Stimulated activated naive B cell treated with anti-CD40 and anti-IgM and Interleukin-4, amounts not matched to agents 10 μg/mL and 1 μg/mL and 100 μg/mL, for 72 hours (primary cell): ENCODE measurements around the gene GTPBP1.

Experiments used
- ATAC-seq, 2 donors: fragments of 150-1000 bp; cut with Tn5 transposase; replicated peaks; 2 replicates each; pipeline ENCODE4 v1.10.0; 2021; ENCODE audit warnings: moderate library complexity in 1 of 2
- DNase-seq: peaks from one replicate; pipeline ENCODE4 v3.0.0; 2021
- H3K27ac Mint-ChIP-seq: one replicate; pipeline ENCODE4 v1.8.0; 2022; ENCODE audit warnings: mild to moderate bottlenecking, mixed read lengths
- H3K27me3 Mint-ChIP-seq, 2 donors: one replicate each; pipeline ENCODE4 v1.8.0; 2022; ENCODE audit warnings: mixed read lengths in 2 of 2
- H3K36me3 Mint-ChIP-seq, 2 donors: one replicate each; pipeline ENCODE4 v1.8.0; 2022; ENCODE audit warnings: mixed read lengths in 2 of 2, mild to moderate bottlenecking in 1 of 2
- H3K4me1 Mint-ChIP-seq, 2 donors: one replicate each; pipeline ENCODE4 v1.8.0; 2022; ENCODE audit warnings: mixed read lengths in 2 of 2, mild to moderate bottlenecking in 1 of 2
- H3K4me3 Mint-ChIP-seq, 2 donors: one replicate each; pipeline ENCODE4 v1.8.0; 2022; ENCODE audit warnings: mild to moderate bottlenecking in 2 of 2, mixed read lengths in 2 of 2, moderate library complexity in 1 of 2
- H3K9me3 Mint-ChIP-seq, 2 donors: one replicate each; pipeline ENCODE4 v1.8.0; 2022; ENCODE audit warnings: mixed read lengths in 2 of 2, mild to moderate bottlenecking in 1 of 2

GTPBP1 gene

DNA sequence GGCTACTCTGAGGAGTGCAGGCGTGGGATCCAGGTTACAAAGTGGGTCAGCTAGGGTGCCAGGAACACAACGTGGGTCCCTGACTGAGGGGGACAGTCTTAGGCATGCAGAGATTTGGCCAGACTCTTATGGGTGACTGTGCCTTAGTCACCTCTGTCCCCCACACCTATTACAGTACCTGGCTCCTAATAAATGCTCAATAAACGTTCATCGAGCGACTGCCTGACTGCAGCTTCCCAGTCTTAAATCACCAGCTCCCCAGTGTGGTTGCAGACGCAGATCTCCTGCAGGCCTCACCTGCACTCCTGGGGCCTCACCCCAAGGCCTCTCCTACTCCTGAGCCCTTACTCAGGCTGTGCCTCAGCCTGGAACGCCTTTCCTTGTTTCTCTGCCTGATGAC is 53.3 kb downstream of the GTPBP1 start:
- Mint-ChIP-seq H3K27me3 (no peaks in the 10 kb centered on the region), H3K4me1 (peaks cover 31 to 44% of the 10 kb centered on the region in 2 donors), H3K9me3 (no peaks in the 10 kb centered on the region), H3K4me3 (no peak overlapping the region), H3K27ac (peak overlapping the region; percentile 33), H3K36me3 (no peaks in the 10 kb centered on the region)
- ATAC-seq (no peak), DNase-seq (no peak)

DNA sequence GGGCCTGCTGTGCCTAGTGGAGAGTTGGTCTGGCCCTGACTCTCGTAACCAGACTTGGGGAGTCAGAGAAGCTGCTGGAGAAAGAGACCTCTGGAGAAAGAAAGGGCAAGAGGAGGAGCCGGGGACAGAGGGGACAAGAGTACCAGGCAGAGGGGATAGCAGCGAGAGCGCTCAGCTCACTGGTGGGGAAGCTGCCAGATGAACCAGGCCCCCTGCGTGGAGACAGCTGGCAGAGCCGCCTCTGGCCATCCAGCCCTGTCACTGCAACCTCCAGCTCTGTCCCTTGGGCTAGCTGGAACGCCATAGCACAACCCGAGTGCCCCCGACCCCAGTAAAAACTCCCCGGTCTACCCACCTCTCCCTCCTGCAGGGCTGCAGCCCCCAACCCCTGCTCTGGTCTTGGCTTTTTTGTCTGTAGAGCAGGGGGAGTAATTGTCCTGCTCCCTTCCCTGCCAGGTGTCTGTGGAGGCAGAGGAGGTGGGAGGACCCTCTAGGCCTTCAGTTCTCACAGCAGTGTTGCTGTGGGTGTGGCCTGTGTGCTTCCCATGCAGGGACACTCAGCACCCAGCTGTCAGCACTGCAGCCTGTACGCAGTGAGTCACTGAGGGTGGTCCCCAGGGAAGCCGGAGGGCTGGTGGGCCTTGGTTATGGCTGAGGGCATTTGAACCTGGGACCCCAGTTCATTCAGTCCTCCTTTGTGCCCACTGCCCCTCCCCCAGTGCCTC is 54.9 kb downstream of the GTPBP1 start:
- no peaks in the 10 kb centered on the region for H3K36me3 Mint-ChIP-seq
- DNase-seq = no peak
- peak in 1 of 2 donors; percentile 20 for ATAC-seq
- no peaks in the 10 kb centered on the region for H3K27me3 Mint-ChIP-seq
- no peak overlapping the region for H3K27ac Mint-ChIP-seq
- no peaks in the 10 kb centered on the region for H3K9me3 Mint-ChIP-seq
- H3K4me1 Mint-ChIP-seq = peaks cover 29 to 33% of the 10 kb centered on the region in 2 donors
- no peak overlapping the region for H3K4me3 Mint-ChIP-seq

DNA sequence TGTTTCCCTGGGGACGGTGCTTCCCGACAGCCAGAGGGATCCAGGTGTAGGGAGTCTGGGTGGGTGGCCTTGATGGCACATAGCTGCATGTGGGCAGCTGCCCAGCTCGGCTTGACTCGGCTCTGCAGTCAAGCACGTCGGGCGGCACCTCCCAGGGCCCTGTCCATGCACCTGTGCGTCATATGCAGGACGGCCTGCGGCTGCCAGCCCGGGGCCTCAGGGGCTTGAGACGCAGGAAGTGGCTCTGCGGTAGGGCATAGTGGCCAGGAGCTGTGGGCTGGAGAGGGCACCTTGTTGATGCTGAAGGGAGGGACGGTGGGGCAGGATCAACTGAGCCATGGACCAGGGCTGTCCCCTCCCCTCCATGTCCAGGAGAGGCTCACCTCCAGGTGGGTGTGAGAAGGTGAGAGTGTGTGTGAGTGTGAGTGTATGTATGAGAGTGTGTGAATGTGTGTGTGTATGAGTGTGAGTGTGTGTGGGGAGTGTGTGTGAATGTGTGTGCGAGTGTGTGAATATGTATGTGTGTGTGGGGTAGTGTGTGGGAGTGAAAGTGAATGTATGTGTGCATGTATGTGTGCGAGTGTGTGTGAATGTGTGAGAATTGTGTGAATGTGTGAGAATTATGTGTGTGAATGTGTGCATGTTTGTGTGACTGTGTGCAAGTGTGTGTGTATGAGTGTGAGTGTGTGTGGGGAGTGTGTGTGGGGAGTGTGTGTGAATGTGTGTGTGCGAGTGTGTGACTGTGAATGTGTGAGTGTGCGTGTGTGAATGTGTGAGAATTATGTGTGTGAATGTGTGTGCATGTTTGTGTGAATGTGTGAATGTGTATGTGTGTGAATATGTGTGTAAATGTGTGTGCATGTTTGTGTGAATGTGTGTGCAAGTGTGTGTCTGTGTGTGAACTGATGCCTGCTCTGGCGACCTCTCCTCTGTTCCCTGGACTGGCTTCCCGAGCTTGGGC is 55.7 kb downstream of the GTPBP1 start:
- Mint-ChIP-seq H3K27me3 (no peaks in the 10 kb centered on the region), H3K9me3 (no peaks in the 10 kb centered on the region), H3K4me3 (no peak overlapping the region), H3K36me3 (no peaks in the 10 kb centered on the region), H3K4me1 (peaks cover 29 to 36% of the 10 kb centered on the region in 2 donors), H3K27ac (no peak overlapping the region)
- DNase-seq = no peak
- peak in 1 of 2 donors; percentile 24 for ATAC-seq

DNA sequence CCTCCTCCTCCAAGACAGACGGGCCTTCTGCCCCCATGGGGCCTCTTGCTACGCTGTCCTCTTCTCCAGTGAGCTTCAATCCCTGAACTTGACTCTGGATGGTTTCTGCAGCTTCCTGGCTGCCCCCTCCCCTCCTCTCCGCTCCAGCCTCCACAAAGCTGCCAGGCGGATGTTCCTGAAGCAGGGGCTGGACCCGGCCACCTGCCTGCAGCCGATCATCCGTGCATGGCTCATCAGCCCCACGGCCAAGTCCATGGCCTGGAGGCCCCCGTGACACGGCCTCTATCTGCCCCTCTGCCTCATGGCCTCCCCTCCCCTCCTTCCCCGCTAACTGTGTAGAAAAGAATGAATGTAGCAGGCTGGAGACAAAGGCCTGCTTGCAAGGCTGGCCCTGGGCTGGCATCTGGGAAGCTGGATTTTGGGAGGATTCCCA is 56.8 kb downstream of the GTPBP1 start:
- Mint-ChIP-seq H3K9me3 (no peaks in the 10 kb centered on the region), H3K4me3 (no peak overlapping the region), H3K4me1 (peaks cover 21 to 25% of the 10 kb centered on the region in 2 donors), H3K27ac (no peak overlapping the region), H3K36me3 (no peaks in the 10 kb centered on the region), H3K27me3 (no peaks in the 10 kb centered on the region)
- DNase-seq = no peak
- ATAC-seq = no peak

DNA sequence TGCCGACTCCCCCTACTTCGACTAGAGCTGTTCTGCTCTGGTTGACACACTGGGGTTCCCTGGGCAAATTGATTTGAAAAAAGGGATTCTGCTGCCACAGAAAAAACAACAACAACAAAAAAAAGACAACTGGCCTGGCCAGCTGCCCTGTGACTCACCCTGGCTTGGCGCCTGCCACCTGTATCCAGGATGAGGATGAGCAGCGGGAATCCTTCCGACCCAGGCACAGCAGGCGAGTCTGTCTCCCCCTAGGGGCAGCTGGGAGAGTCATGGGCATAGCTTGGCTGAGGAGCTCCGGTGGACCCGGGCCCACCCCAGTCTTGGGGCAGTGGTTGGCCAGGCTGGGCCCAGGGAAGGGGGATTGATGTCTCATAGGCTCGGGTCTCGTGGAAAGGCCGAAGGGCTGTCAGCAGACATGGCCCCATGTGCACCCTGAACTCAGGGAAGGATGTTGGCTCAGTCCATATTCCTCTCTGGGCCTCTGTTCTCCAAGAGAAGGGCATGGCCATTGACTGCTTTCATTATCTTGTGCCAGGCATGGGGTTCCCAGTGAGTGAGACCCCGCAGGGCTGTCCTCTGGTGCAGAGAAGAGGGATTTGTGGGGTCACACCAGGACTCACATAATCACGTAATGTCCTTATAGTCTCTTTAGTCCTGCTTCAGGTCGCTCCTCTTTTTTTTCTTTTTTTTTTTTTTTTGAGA is 60.5 kb downstream of the GTPBP1 start:
- Mint-ChIP-seq H3K4me1 (peaks cover 5 to 12% of the 10 kb centered on the region in 2 donors), H3K4me3 (no peak overlapping the region), H3K9me3 (no peaks in the 10 kb centered on the region), H3K27me3 (no peaks in the 10 kb centered on the region), H3K27ac (no peak overlapping the region), H3K36me3 (no peaks in the 10 kb centered on the region)
- ATAC-seq (peak; percentile 59 to 60), DNase-seq (no peak)

DNA sequence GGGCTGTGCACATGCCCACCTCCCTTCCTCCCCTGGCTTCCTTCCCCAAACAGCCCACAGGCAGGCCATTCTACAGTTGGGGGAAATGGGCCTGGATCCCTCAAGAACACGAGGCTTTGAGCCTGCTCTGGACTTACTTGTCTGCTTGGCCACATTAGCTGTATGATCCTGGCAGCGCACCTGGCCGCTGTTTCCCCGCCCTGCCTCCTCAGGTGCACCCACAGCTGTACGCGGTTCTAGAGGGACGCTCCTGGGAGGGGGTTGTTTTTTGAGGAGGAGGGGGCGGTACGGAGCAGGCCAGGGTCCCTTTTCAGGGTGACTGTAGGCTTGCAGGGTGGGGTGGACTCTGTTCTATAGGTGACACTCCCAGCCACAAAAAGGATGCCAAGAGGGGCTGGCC is 61.6 kb downstream of the GTPBP1 start:
- no peak for ATAC-seq
- H3K27me3 Mint-ChIP-seq = no peaks in the 10 kb centered on the region
- H3K9me3 Mint-ChIP-seq = no peaks in the 10 kb centered on the region
- DNase-seq = no peak
- H3K4me1 Mint-ChIP-seq = peaks cover 5 to 12% of the 10 kb centered on the region in 2 donors
- no peak overlapping the region for H3K4me3 Mint-ChIP-seq
- no peaks in the 10 kb centered on the region for H3K36me3 Mint-ChIP-seq
- no peak overlapping the region for H3K27ac Mint-ChIP-seq

DNA sequence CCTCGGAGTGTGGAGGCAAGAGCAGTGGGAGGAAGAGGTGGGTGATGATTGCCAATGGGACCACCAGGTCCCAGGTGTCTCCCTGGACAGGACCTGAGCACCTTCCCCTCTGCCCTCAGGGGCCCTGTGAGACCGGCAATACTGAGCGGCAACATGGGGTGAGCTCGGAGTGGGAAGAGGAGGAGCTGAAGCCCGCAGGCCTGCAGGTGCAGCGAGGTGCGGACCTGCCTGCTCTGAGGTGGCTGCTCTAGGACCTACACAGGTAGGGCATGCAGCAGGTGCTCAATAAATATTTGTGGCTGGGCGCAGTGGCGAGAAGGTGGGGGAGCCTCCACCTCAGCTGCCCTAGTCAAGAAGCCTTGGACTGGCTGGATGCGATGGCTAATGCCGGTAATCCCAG is 62.3 kb downstream of the GTPBP1 start:
- Mint-ChIP-seq H3K4me1 (peaks cover 5 to 12% of the 10 kb centered on the region in 2 donors), H3K36me3 (no peaks in the 10 kb centered on the region), H3K9me3 (no peaks in the 10 kb centered on the region), H3K27me3 (no peaks in the 10 kb centered on the region), H3K27ac (no peak overlapping the region), H3K4me3 (no peak overlapping the region)
- DNase-seq (no peak), ATAC-seq (no peak)

DNA sequence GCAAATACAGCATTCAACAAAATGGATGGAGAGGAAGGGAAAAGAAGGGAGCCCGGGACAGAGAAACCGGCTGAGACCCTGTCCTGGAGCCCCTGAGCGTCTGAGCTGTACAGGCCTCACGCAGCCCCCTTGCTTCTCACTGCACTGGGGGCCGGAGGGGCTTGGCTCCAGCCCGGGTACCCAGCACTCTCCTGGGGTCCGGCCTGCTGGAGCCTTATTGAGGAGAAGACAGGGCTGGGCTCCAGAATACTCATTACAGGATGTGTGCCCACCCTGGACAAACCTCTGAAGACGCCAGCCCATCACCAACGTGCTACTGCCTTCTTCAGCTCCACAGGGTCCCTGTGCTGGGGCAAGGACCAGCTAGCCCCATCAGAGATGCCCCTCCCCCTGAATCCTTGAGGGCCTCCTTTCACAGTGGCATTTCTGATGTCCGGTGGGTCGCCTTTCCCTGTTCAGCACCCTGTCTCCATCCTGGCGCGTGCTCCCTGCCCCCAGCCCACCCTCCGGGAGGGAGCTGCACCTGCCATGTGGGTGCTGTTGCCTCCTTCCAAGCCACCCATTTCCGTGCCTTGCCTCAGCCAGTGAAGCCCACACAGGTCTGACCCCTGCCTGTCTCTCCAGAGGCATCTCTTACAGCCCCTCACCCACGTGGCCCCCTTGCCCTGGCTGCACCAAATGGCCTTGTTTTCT is 64.7 kb downstream of the GTPBP1 start:
- Mint-ChIP-seq H3K9me3 (no peaks in the 10 kb centered on the region), H3K27me3 (no peaks in the 10 kb centered on the region), H3K36me3 (no peaks in the 10 kb centered on the region), H3K27ac (no peak overlapping the region), H3K4me3 (no peak overlapping the region), H3K4me1 (peaks cover 5 to 12% of the 10 kb centered on the region in 2 donors)
- no peak for ATAC-seq
- DNase-seq = no peak

DNA sequence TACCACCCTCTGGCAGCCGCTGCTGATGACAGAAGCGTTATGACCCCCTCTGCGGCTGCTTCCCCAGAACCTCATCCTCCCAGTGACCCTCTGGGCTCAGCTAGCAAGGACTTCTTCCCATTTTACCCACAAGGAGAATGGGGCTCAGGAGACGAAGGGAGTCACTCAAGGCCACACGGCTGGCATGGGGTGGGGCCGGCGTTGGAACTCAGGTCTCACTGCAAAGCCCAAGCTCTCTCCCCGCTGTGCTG is 66.8 kb downstream of the GTPBP1 start:
- ATAC-seq (no peak), DNase-seq (no peak)
- no peak overlapping the region for H3K4me3 Mint-ChIP-seq
- H3K27ac Mint-ChIP-seq = peak overlapping the region; percentile 21
- H3K27me3 Mint-ChIP-seq = no peaks in the 10 kb centered on the region
- H3K4me1 Mint-ChIP-seq = peaks cover 6% of the 10 kb centered on the region in 2 donors
- peaks cover 4 to 7% of the 10 kb centered on the region in 2 donors for H3K36me3 Mint-ChIP-seq
- no peaks in the 10 kb centered on the region for H3K9me3 Mint-ChIP-seq

DNA sequence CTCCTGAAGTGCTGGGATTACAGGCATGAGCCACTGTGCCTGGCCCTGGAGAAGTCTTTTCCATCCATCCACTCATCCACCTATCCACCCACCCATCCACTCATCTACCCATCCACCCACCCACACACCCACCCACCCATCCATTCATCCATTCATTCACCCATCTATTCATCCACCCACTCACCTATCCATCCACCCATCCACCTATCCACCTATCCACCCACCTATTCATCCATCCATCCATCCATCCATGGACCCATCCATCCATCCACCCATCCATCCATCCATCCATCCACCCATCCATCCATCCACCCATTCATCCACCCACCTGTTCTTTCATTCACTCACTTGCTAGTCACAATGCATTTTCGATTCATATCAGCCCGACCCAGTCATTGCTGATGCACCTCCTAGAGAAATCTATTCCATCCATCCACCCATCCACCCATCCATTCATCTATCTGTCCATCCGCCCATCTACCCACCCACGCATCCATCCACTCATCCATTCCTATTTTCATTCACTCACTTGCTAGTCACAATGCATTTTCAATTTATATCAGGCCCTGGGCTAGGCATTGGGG is 67.7 kb downstream of the GTPBP1 start:
- Mint-ChIP-seq H3K4me3 (no peak overlapping the region), H3K27ac (no peak overlapping the region), H3K9me3 (no peaks in the 10 kb centered on the region), H3K27me3 (no peaks in the 10 kb centered on the region), H3K4me1 (peaks cover 6% of the 10 kb centered on the region in 2 donors), H3K36me3 (peaks cover 6 to 9% of the 10 kb centered on the region in 2 donors)
- DNase-seq = no peak
- ATAC-seq = no peak

DNA sequence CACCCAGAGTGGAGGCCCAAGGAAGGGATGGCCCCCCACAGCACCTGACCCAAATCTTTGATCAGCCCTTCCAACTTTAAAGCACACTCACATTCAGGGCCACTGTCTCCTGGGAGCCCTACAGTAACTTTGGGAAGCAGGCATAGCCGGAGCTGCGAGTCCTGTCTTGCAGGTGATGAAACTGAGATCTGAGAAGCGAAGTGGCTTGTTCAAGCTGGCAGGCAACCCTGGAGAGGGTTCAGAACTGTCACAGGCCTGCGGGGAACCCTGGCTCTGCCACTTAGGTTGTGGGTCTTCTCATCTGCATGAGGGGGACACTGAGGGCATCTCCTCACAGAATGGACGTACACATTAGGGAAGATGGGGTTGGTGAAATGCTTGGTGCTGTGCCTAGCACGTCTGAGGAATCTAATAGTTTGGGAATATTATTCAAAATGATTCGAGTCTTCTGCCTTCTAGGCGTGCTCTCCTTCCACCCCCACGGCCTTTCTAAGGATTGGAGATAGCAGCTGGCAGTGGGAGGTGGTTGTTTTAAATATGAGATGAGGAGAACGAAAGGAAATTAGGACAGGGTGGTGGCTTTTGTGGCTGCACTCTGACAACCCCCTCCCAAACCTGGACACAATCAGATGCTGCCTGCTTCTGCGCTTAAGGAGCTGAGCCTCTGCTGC is 68.9 kb downstream of the GTPBP1 start:
- peaks cover 12 to 17% of the 10 kb centered on the region in 2 donors for H3K36me3 Mint-ChIP-seq
- peaks cover 0 to 1% of the 10 kb centered on the region in 2 donors for H3K4me1 Mint-ChIP-seq
- DNase-seq (no peak), ATAC-seq (no peak)
- H3K9me3 Mint-ChIP-seq = no peaks in the 10 kb centered on the region
- no peak overlapping the region for H3K4me3 Mint-ChIP-seq
- H3K27me3 Mint-ChIP-seq = no peaks in the 10 kb centered on the region
- H3K27ac Mint-ChIP-seq = no peak overlapping the region

DNA sequence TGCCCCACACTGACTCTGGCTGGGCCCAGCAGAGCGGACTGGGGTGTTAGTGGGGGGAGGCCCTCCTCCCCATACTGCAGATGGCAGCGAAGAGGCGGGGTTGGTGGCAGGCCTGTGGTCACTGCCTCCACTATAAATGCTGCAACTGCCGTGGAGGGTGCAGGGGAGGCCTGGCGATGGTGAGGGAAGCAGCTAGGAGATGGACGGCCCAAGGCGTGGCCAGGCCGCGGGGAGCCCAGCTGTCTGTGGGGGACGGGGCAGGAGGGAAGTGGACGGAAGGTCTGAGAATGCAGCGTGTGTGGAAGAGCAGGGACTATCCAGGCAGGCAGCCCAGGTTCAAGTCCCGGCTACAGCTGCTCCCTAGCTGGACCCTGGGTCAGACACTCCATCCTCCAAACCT is 69.9 kb downstream of the GTPBP1 start:
- ATAC-seq (no peak), DNase-seq (no peak)
- Mint-ChIP-seq H3K27me3 (no peaks in the 10 kb centered on the region), H3K4me1 (peaks cover 0 to 1% of the 10 kb centered on the region in 2 donors), H3K36me3 (peaks cover 16 to 27% of the 10 kb centered on the region in 2 donors), H3K9me3 (no peaks in the 10 kb centered on the region), H3K4me3 (no peak overlapping the region), H3K27ac (no peak overlapping the region)

DNA sequence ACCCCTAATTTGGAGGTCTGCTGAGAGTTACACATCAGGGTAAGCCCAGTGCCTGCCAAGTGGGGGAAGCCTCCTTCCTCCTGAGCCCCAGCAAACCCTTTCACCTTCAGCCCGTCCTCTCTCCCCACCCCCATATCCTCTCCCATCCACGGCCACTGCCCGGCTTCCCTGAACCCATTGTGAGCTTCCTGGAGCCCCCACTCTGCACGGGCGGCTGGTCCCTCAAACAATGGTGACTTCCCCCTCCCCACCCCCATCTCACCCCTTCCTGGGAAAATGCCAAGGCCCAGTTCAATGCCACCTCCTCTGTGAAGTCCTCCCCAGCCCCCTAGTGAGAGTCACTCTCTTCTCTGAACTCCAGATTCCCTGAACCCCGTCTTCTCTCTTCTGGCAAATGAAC is 70.3 kb downstream of the GTPBP1 start:
- peaks cover 18 to 27% of the 10 kb centered on the region in 2 donors for H3K36me3 Mint-ChIP-seq
- DNase-seq (no peak), ATAC-seq (no peak)
- H3K4me3 Mint-ChIP-seq = no peak overlapping the region
- no peaks in the 10 kb centered on the region for H3K9me3 Mint-ChIP-seq
- H3K27ac Mint-ChIP-seq = peak overlapping the region; percentile 52
- no peaks in the 10 kb centered on the region for H3K27me3 Mint-ChIP-seq
- peaks cover 0 to 1% of the 10 kb centered on the region in 2 donors for H3K4me1 Mint-ChIP-seq
